ENCODE data around the gene RDH12.
A peak's percentile ranks its signal among the peaks of the same experiment; 100 is the strongest.

Gene RDH12

GRCh38 chr14:67735336-67736147 lies 33.9 kb downstream of the RDH12 start:
- no peak for DNase-seq (ENCODE audit: low spot score)
- TF ChIP-seq, protein P1, sequence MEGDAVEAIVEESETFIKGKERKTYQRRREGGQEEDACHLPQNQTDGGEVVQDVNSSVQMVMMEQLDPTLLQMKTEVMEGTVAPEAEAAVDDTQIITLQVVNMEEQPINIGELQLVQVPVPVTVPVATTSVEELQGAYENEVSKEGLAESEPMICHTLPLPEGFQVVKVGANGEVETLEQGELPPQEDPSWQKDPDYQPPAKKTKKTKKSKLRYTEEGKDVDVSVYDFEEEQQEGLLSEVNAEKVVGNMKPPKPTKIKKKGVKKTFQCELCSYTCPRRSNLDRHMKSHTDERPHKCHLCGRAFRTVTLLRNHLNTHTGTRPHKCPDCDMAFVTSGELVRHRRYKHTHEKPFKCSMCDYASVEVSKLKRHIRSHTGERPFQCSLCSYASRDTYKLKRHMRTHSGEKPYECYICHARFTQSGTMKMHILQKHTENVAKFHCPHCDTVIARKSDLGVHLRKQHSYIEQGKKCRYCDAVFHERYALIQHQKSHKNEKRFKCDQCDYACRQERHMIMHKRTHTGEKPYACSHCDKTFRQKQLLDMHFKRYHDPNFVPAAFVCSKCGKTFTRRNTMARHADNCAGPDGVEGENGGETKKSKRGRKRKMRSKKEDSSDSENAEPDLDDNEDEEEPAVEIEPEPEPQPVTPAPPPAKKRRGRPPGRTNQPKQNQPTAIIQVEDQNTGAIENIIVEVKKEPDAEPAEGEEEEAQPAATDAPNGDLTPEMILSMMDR (IDR thresholded peaks at IDR 0.05; ENCODE audit: borderline replicate concordance, control extremely low read depth, extremely low read depth, insufficient read depth, missing control alignments) = no peak
- in situ Hi-C loops (cut with MboI; ENCODE audit: low sequenced_read_pairs, unreplicated experiment) = no loop called here

- in situ Hi-C loops (cut with MboI; ENCODE audit: low sequenced_read_pairs, unreplicated experiment) = no loop called here
- no peak for DNase-seq (ENCODE audit: low spot score)
- TF ChIP-seq, protein P1 (IDR thresholded peaks at IDR 0.05; ENCODE audit: borderline replicate concordance, control extremely low read depth, extremely low read depth, insufficient read depth, missing control alignments) = no peak
These were observed 35.1 kb downstream of the RDH12 start for GRCh38 chr14:67736771-67737170.

DNA sequence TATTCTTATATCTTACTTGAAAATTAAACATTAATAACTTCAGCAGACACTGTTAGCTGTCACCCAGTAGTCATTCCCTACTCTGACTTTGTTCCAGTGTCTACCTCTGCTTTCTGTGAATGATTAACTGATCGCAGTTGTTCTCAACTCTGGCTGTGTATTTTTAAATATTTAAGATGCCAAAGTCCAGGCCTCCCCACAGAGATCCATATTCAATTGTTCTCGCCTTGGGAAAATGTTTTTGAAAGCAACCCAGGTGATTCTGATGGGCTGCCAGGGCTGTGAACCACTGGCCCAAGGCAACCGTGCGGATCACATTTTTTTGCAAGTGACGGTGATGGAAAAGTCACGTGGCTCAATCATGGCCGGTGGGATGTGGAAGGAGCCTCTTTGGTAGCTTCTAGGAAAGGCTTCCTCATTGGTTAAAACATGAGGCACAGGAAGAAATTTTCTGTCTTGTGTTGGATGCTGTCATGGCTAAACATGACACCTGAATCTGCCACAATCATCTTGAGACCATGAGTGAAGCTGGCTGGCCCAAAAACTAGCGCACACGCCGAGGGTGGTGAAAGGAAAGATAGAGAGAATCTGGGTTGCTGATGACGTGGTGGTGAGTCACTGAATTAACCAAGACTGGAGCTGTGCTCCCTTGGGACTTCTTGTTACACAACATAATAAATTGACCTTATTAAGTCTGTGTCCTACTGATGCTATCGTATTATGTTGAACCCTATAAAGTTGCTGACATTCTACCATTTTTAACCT lies 37.2 kb downstream of the RDH12 start:
- in situ Hi-C loops (cut with MboI; ENCODE audit: low sequenced_read_pairs, unreplicated experiment) = no loop called here
- TF ChIP-seq, protein P1 (IDR thresholded peaks at IDR 0.05; ENCODE audit: borderline replicate concordance, control extremely low read depth, extremely low read depth, insufficient read depth, missing control alignments) = no peak
- DNase-seq (ENCODE audit: low spot score) = no peak

DNA sequence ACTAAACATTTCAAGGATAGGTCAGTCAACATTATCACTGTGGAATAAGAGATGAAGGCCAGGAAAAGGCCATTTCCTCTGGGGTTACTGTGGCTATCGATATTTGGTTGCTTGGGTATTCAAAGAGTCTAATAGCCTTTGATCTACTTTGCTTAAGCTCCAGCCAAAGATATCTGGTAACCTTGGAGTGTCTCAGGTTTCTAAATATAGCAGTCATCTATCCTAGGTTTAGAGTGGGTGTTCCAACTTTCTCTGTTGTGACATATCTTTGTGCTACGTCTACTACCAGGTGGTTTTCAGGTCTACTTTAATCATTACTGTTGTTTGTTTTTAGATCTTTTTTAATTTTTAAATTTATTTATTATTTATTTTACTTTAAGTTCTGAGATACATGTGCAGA lies 42.4 kb downstream of the RDH12 start:
- TF ChIP-seq, protein P1 (IDR thresholded peaks at IDR 0.05; ENCODE audit: borderline replicate concordance, control extremely low read depth, extremely low read depth, insufficient read depth, missing control alignments) = no peak
- in situ Hi-C loops (cut with MboI; ENCODE audit: low sequenced_read_pairs, unreplicated experiment) = no loop called here
- no peak for DNase-seq (ENCODE audit: low spot score)

GRCh38 chr14:67746927-67747326 lies 45.2 kb downstream of the RDH12 start:
- TF ChIP-seq, protein P1 (IDR thresholded peaks at IDR 0.05; ENCODE audit: borderline replicate concordance, control extremely low read depth, extremely low read depth, insufficient read depth, missing control alignments) = no peak
- peak; percentile 78 for DNase-seq (ENCODE audit: low spot score)
- in situ Hi-C loops (cut with MboI; ENCODE audit: low sequenced_read_pairs, unreplicated experiment) = no loop called here

GRCh38 chr14:67748312-67748711 lies 46.6 kb downstream of the RDH12 start:
- TF ChIP-seq, protein P1 (IDR thresholded peaks at IDR 0.05; ENCODE audit: borderline replicate concordance, control extremely low read depth, extremely low read depth, insufficient read depth, missing control alignments) = no peak
- no peak for DNase-seq (ENCODE audit: low spot score)
- in situ Hi-C loops (cut with MboI; ENCODE audit: low sequenced_read_pairs, unreplicated experiment) = no loop called here
